Stimulated activated CD4-positive, alpha-beta T cell treated with anti-CD3 and anti-CD28 coated beads, Interleukin-12 subunit alpha, Interleukin-12 subunit beta, amount 100 ng/mL, for 48 hours (primary cell): ENCODE data around the gene CCT3.
A peak's percentile ranks its signal among the peaks of the same experiment; 100 is the strongest.

Source experiments
- DNase-seq, 3 donors: peaks; one replicate each; pipeline ENCODE4 v3.0.0-alpha.2; 2020; ENCODE audit warnings: low read depth in 2 of 3, low spot score in 1 of 3

The CCT3 gene

GRCh38 chr1:156282479-156283222 is 55.4 kb downstream of the CCT3 start, which contains the start of gene SMG5:
TSS of gene SMG5 (minus strand) at chr1:156282825. CDS start at chr1:156282680, 145 bp downstream.
- peak; percentile 90 to 95 (median 94) for DNase-seq

GRCh38 chr1:156281693-156282478 is 56.2 kb downstream of the CCT3 start:
- peak; percentile 16 to 36 (median 21) for DNase-seq

GRCh38 chr1:156281281-156281680 is 56.8 kb downstream of the CCT3 start:
- DNase-seq: peak; percentile 37 to 47 (median 46)

- DNase-seq: no peak
Measured at GRCh38 chr1:156279837-156280236, 58.3 kb downstream of the CCT3 start.

- no peak for DNase-seq
Measured at GRCh38 chr1:156276966-156277381, 61.1 kb downstream of the CCT3 start.

GRCh38 chr1:156276532-156276931 is 61.6 kb downstream of the CCT3 start:
- DNase-seq: no peak

- no peak for DNase-seq
Measured at GRCh38 chr1:156270314-156270713, 67.8 kb downstream of the CCT3 start.

- no peak for DNase-seq
Measured at GRCh38 chr1:156268336-156268735, 69.8 kb downstream of the CCT3 start.

- DNase-seq: no peak
Measured at GRCh38 chr1:156266051-156266450, 72.0 kb downstream of the CCT3 start.

GRCh38 chr1:156263288-156263655 is 74.8 kb downstream of the CCT3 start:
- DNase-seq: no peak

- DNase-seq: no peak
Measured at GRCh38 chr1:156262461-156263287, 75.4 kb downstream of the CCT3 start.

GRCh38 chr1:156260896-156261295 is 77.2 kb downstream of the CCT3 start:
- no peak for DNase-seq

- DNase-seq: no peak
Measured at GRCh38 chr1:156259805-156260204, 78.3 kb downstream of the CCT3 start.
